ENCODE data around the gene SAMHD1. TPM values are rescaled to one million over a fixed set of nuclear protein-coding genes. Genes with fewer than 3 reads are reported as not detected.

Gene SAMHD1
- total and polyA plus RNA-seq, 9 of the 15 experiments (the other 6 are each of a cell fraction or from before 2014, with no cell fraction given): 6.8 to 20.4 (median 14.8) TPM

DNA sequence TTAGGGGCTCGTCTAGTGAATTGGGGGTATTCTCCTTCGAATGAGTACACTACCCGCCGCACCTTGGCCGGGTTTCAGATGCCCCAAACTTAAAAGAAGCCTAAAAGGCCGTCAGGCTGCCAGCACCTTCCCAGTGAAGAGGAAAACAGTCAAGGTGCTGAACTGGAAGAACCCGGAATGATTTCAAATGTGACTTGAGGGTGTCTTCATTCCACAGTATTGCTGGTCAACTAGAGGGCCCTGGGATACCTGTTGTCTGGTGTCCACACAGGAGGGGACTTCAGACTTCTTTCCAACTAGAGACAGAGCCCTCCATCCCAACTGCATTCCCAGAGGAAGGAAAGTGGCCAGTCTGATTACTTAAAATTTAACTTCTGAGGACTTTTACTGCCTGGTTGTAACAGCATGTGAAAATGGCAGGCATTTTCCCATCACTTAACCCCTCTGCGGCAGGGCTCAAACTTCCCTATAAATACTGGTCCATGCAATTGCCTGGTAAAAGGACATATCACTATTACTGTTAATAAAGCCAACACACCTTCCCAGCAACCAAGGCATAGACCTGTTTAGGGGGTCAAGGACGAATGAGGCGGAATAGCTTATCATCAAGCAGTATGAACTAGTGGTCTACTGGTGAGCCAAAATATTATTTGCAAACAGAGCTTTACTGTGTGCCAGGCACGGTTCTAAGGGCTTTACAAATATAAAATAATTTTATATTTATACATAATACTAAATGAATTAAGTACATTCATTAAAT, 651 bp upstream of the SAMHD1 start (continued):
- TF ChIP-seq SOX6 (IDR thresholded peaks at IDR 0.05) (no peak), ELF1 (tag; IDR thresholded peaks at IDR 0.05) (no peak), STAG1 (CRISPR knock-in tag; IDR thresholded peaks at IDR 0.05; ENCODE audit: borderline replicate concordance) (no peak), TEAD1 (CRISPR knock-in tag; IDR thresholded peaks at IDR 0.05) (0 out of 4 replicates have a peak, but pooled peaks of 1 of the 2 experiments have one; percentile 33)

- no peaks in the 10 kb centered on the region for H3K27me3 ChIP-seq (ENCODE audit: control insufficient read depth in 2 of 2, insufficient read depth in 2 of 2, low read length in 2 of 2)
- intact Hi-C loops (cut with micrococcal nuclease) (loop anchor here (5.0 kb wide), 1 partner anchor 378 kb away; the partner anchor contains the start of gene TGIF2), in situ Hi-C loops (cut with MboI) (no loop called here)
- CTCF ChIA-PET (ENCODE audit: low intra/inter-chr PET ratio): interaction anchor here (0.7 kb wide), 1 partner anchor 391 kb away, joined by 3 read pairs; no protein-coding TSS in a partner anchor
- peaks cover 6% of the 10 kb centered on the region; the same call in 2 of the 3 replicates for H3K79me2 ChIP-seq (ENCODE audit: control insufficient read depth, insufficient read depth, low read length)
- H3K4me3 ChIP-seq: peak overlapping the region; percentile 83
- no peaks in the 10 kb centered on the region for H4K20me1 ChIP-seq (replicated peaks; ENCODE audit: control insufficient read depth, insufficient read depth, low read length)
- no peaks in the 10 kb centered on the region for H3K9me3 ChIP-seq (replicated peaks; ENCODE audit: control insufficient read depth, insufficient read depth, low read depth, low read length)
- peak overlapping the region; percentile 53 to 98 for H3K9ac ChIP-seq (ENCODE audit: insufficient read depth in 1 of 2, low read depth in 2 of 2, low read length in 2 of 2)
- H3K27ac ChIP-seq (ENCODE audit: extremely low read depth, low read depth, low read length): no peak overlapping the region
- peaks cover 4% of the 10 kb centered on the region; the same call in 2 of the 3 replicates for H3K36me3 ChIP-seq (ENCODE audit: control insufficient read depth, insufficient read depth, low read length)
- 3% methylated on average over 24 of the region's 24 CpGs for WGBS (ENCODE audit: insufficient coverage, low coverage, missing lambda C conversion rate)
- no TSS peak for BruUV-seq (replicated peaks)
- H3K9me1 ChIP-seq (ENCODE audit: control insufficient read depth, insufficient read depth, low read length): no peaks in the 10 kb centered on the region
- peak; percentile 11 for FAIRE-seq
- peak overlapping the region; percentile 99 for H2AFZ ChIP-seq (ENCODE audit: low read depth, low read length)
- POLR2A ChIA-PET: interaction anchor here (1.9 kb wide), 1 partner anchor 14 kb away, joined by 4 read pairs; no protein-coding TSS in a partner anchor
- DNase-seq (ENCODE audit: extremely low read depth in 1 of 4, low spot score in 3 of 4): peak in 3 of 4 experiments; percentile 17 to 48 (median 40)
- ATAC-seq: no peak
- H3K4me2 ChIP-seq (ENCODE audit: insufficient read depth, low read length): peak overlapping the region; percentile 90
- peaks cover 17 to 19% of the 10 kb centered on the region in 2 experiments; a peak in 4 of 5 replicates for H3K4me1 ChIP-seq (replicated peaks in 1 of 2; ENCODE audit: control insufficient read depth in 2 of 2, insufficient read depth in 2 of 2, low read length in 2 of 2)
- TF ChIP-seq, protein P1, sequence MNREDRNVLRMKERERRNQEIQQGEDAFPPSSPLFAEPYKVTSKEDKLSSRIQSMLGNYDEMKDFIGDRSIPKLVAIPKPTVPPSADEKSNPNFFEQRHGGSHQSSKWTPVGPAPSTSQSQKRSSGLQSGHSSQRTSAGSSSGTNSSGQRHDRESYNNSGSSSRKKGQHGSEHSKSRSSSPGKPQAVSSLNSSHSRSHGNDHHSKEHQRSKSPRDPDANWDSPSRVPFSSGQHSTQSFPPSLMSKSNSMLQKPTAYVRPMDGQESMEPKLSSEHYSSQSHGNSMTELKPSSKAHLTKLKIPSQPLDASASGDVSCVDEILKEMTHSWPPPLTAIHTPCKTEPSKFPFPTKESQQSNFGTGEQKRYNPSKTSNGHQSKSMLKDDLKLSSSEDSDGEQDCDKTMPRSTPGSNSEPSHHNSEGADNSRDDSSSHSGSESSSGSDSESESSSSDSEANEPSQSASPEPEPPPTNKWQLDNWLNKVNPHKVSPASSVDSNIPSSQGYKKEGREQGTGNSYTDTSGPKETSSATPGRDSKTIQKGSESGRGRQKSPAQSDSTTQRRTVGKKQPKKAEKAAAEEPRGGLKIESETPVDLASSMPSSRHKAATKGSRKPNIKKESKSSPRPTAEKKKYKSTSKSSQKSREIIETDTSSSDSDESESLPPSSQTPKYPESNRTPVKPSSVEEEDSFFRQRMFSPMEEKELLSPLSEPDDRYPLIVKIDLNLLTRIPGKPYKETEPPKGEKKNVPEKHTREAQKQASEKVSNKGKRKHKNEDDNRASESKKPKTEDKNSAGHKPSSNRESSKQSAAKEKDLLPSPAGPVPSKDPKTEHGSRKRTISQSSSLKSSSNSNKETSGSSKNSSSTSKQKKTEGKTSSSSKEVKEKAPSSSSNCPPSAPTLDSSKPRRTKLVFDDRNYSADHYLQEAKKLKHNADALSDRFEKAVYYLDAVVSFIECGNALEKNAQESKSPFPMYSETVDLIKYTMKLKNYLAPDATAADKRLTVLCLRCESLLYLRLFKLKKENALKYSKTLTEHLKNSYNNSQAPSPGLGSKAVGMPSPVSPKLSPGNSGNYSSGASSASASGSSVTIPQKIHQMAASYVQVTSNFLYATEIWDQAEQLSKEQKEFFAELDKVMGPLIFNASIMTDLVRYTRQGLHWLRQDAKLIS (CRISPR knock-in tag; IDR thresholded peaks at IDR 0.05): 0 out of 2 replicates have a peak, but pooled peaks have one; percentile 30
- TF ChIP-seq PHB (CRISPR knock-in tag; IDR thresholded peaks at IDR 0.05) (peak; percentile 37; the same call in 1 of the 2 replicates), VEZF1 (CRISPR knock-in tag; IDR thresholded peaks at IDR 0.05) (peak; percentile 16; the same call in 1 of the 2 replicates), SMAD4 (CRISPR knock-in tag; conservative IDR thresholded peaks at IDR 0.05) (0 out of 2 replicates have a peak, but pooled peaks have one; percentile 3), CHD4 (IDR thresholded peaks at IDR 0.05; ENCODE audit: insufficient read depth, insufficient replicate concordance, low read depth, low read length, poor library complexity, severe bottlenecking) (peak; percentile 63), ELF2 (CRISPR knock-in tag; IDR thresholded peaks at IDR 0.05) (0 out of 2 replicates have a peak, but pooled peaks have one; percentile 13), SIN3A (IDR thresholded peaks at IDR 0.05; ENCODE audit: borderline replicate concordance in 2 of 2, control insufficient read depth in 1 of 2, low read depth in 2 of 2, low read length in 2 of 2) (peak in 1 of 2 experiments; percentile 48; a peak in 1 of 4 replicates)
Measured at GRCh38 chr20:36950414-36951197, 902 bp downstream of the SAMHD1 start.

All from K562 (cell line).